GM12878 (cell line): ENCODE data around the gene VDR. TPM values are rescaled to one million over a fixed set of nuclear protein-coding genes. Genes with fewer than 3 reads are reported as not detected.

ENCODE experiments used
- ATAC-seq: fragments of 200-7000 bp; cut with Tn5 transposase; 3 replicates; pipeline ENCODE4 v1.9.1; 2020; ENCODE audit warnings: mild to moderate bottlenecking, moderate library complexity
- BruUV-seq: library from RNA; stranded (reverse); fragments of 400-500 nt; replicated peaks from 2 replicates; lab custom pipeline; 2021; lab: Mats Ljungman, UMichigan
- CTCF ChIA-PET: fragments of 300-600 bp; sonication (Branson Sonifier 250); formaldehyde crosslinking; extraction: SDS; loops from one replicate; lab custom pipeline; 2021; ENCODE audit warnings: inconsistent platforms; lab: Yijun Ruan, JAX
- POLR2A ChIA-PET: fragments of 350-600 bp; formaldehyde crosslinking; extraction: SDS; loops from one replicate; lab custom pipeline; 2021; ENCODE audit warnings: inconsistent platforms; lab: Charles Lee
- RAD21 ChIA-PET: fragments of 300-600 bp; sonication (Branson Sonifier 250); formaldehyde crosslinking; loops from one replicate; lab custom pipeline; 2023; ENCODE audit warnings: antibody characterized with exemption; ENCODE audit not compliant: unreplicated experiment; lab: Charles Lee
- SMC1A ChIA-PET: fragments of 300-600 bp; sonication (Branson Sonifier 250); formaldehyde crosslinking; loops from one replicate; lab custom pipeline; 2023; ENCODE audit not compliant: unreplicated experiment, uncharacterized antibody; lab: Charles Lee
- DNase-seq: peaks from one replicate; pipeline ENCODE4 v3.0.0-alpha.2; 2011; ENCODE audit warnings: low read depth, low spot score
- FAIRE-seq: peaks from 3 replicates; lab custom pipeline; 2011; peaks lifted over from hg19 to GRCh38; lab: Jason Lieb, UNC
- H2AFZ ChIP-seq: 2 replicates; pipeline ENCODE4 v1.6.0; 2011; ENCODE audit warnings: low read depth, low read length, control low read depth; ENCODE audit not compliant: control insufficient read depth
- H3K27ac ChIP-seq: 2 replicates; pipeline ENCODE4 v1.5.1; 2011; ENCODE audit warnings: control low read depth; ENCODE audit not compliant: control insufficient read depth, insufficient read depth
- H3K27me3 ChIP-seq, 2 experiments: replicated peaks in 1 of 2; 2 replicates each; pipeline versions ENCODE4 v1.6.0 to v1.6.1; 2011; ENCODE audit warnings: low read length in 1 of 2; ENCODE audit not compliant: control insufficient read depth in 2 of 2, insufficient read depth in 2 of 2
- H3K36me3 ChIP-seq, 2 experiments: 2 replicates each; pipeline ENCODE4 v1.5.1; 2011; ENCODE audit warnings: low read length in 1 of 2; ENCODE audit not compliant: control insufficient read depth in 2 of 2, insufficient read depth in 2 of 2
- H3K4me1 ChIP-seq: 2 replicates; pipeline ENCODE4 v1.6.1; 2011; ENCODE audit warnings: mild to moderate bottlenecking, low read length, moderate library complexity, mixed read lengths; ENCODE audit not compliant: control insufficient read depth, insufficient read depth
- H3K4me2 ChIP-seq: 2 replicates; pipeline ENCODE4 v1.6.0; 2011; ENCODE audit warnings: control low read depth; ENCODE audit not compliant: control insufficient read depth, insufficient read depth
- H3K4me3 ChIP-seq: fragments of 200-600 bp; sonication (generic); 2 replicates; pipeline ENCODE4 v1.5.1; 2016
- H3K79me2 ChIP-seq: 2 replicates; pipeline ENCODE4 v1.6.0; 2011; ENCODE audit warnings: low read length; ENCODE audit not compliant: control insufficient read depth, insufficient read depth
- H3K9ac ChIP-seq: 2 replicates; pipeline ENCODE4 v1.8.0; 2011; ENCODE audit warnings: low read length, control low read depth, mixed read lengths; ENCODE audit not compliant: control insufficient read depth, insufficient read depth
- H3K9me3 ChIP-seq: replicated peaks from 3 replicates; pipeline ENCODE4 v1.5.1; 2011; ENCODE audit warnings: mild to moderate bottlenecking, low read length; ENCODE audit not compliant: control insufficient read depth, insufficient read depth
- H4K20me1 ChIP-seq: 2 replicates; pipeline ENCODE4 v1.6.0; 2011; ENCODE audit not compliant: control insufficient read depth, insufficient read depth
- ASH2L ChIP-seq: fragments of 300-600, 200-600 bp; sonication (generic); IDR thresholded peaks from 2 replicates; pipeline ENCODE4 v1.6.1; 2017; ENCODE audit warnings: low read depth, mild to moderate bottlenecking, borderline replicate concordance
- ATF3 ChIP-seq: IDR thresholded peaks from 2 replicates; pipeline ENCODE4 v1.6.1; 2011; ENCODE audit warnings: low read depth, mild to moderate bottlenecking, low read length, moderate library complexity, borderline replicate concordance; ENCODE audit errors: extremely low read depth
- CEBPB ChIP-seq, 2 experiments: fragments of 150-350 bp in 1 of 2; IDR thresholded peaks; 2 replicates each; pipeline ENCODE4 v1.6.1; 2012 to 2014; ENCODE audit warnings: low read depth in 2 of 2, low read length in 2 of 2, borderline replicate concordance in 1 of 2, inconsistent platforms in 1 of 2
- FOXK2 ChIP-seq: fragments of 450-650 bp; IDR thresholded peaks from 2 replicates; pipeline ENCODE4 v1.6.1; 2017; ENCODE audit warnings: mild to moderate bottlenecking, moderate library complexity
- GATAD2B ChIP-seq: fragments of 450-650 bp; conservative IDR thresholded peaks from 2 replicates; pipeline ENCODE4 v1.6.1; 2017; ENCODE audit warnings: low read depth, mild to moderate bottlenecking, moderate library complexity
- KDM1A ChIP-seq: fragments of 200-600 bp; sonication (generic); IDR thresholded peaks from 2 replicates; pipeline ENCODE4 v1.6.1; 2016; ENCODE audit warnings: borderline replicate concordance
- LARP7 ChIP-seq: fragments of 450-650 bp; IDR thresholded peaks from 2 replicates; pipeline ENCODE4 v1.6.1; 2017; ENCODE audit warnings: mild to moderate bottlenecking
- MAX ChIP-seq: IDR thresholded peaks from 2 replicates; pipeline ENCODE4 v1.6.1; 2012; ENCODE audit warnings: low read depth, low read length, improper control_type of control experiment
- MEF2A ChIP-seq: IDR thresholded peaks from 2 replicates; pipeline ENCODE4 v1.6.1; 2011; ENCODE audit warnings: low read depth, mild to moderate bottlenecking, low read length, moderate library complexity; ENCODE audit not compliant: insufficient read depth
- MEF2B ChIP-seq: fragments of 450-650 bp; IDR thresholded peaks from 2 replicates; pipeline ENCODE4 v1.6.1; 2018; ENCODE audit warnings: mild to moderate bottlenecking, moderate library complexity; ENCODE audit not compliant: partially characterized antibody, poor library complexity, severe bottlenecking
- MLLT1 ChIP-seq: fragments of 450-650 bp; IDR thresholded peaks from 2 replicates; pipeline ENCODE4 v1.6.1; 2016; ENCODE audit warnings: mild to moderate bottlenecking
- NFIC ChIP-seq: IDR thresholded peaks from 2 replicates; pipeline ENCODE4 v1.6.1; 2012; ENCODE audit warnings: low read depth, mild to moderate bottlenecking, inconsistent platforms, low read length, moderate library complexity
- PML ChIP-seq: IDR thresholded peaks from 2 replicates; pipeline ENCODE4 v1.6.1; 2012; ENCODE audit warnings: low read length, inconsistent platforms
- POLR2AphosphoS5 ChIP-seq: IDR thresholded peaks from 2 replicates; pipeline ENCODE4 v1.6.1; 2011; ENCODE audit warnings: mild to moderate bottlenecking, low read length, inconsistent platforms
- RELA ChIP-seq: fragments of 450-650 bp; IDR thresholded peaks from 2 replicates; pipeline ENCODE4 v1.8.0; 2014; ENCODE audit warnings: borderline replicate concordance; ENCODE audit not compliant: partially characterized antibody
- SKIL ChIP-seq: fragments of 450-650 bp; IDR thresholded peaks from 2 replicates; pipeline ENCODE4 v1.6.1; 2017; ENCODE audit warnings: mild to moderate bottlenecking, low read depth, inconsistent platforms; ENCODE audit not compliant: poor library complexity, severe bottlenecking
- SMAD1 ChIP-seq: fragments of 450-650 bp; IDR thresholded peaks from 2 replicates; pipeline ENCODE4 v1.6.1; 2018; ENCODE audit warnings: mild to moderate bottlenecking, low read depth; ENCODE audit not compliant: partially characterized antibody
- SMC3 ChIP-seq: IDR thresholded peaks from 2 replicates; pipeline ENCODE4 v1.6.1; 2011; ENCODE audit warnings: low read length, improper control_type of control experiment, borderline replicate concordance
- SUZ12 ChIP-seq: fragments of 200-600 bp; sonication (generic); IDR thresholded peaks from one replicate; pipeline ENCODE4 v1.6.1; 2018; ENCODE audit warnings: antibody characterized with exemption, mild to moderate bottlenecking; ENCODE audit not compliant: unreplicated experiment
- ZNF207 ChIP-seq: fragments of 450-650 bp; IDR thresholded peaks from 2 replicates; pipeline ENCODE4 v1.6.1; 2014; ENCODE audit warnings: antibody characterized with exemption, mild to moderate bottlenecking, borderline replicate concordance
- WGBS: methylation state at CpG from one replicate; pipeline ENCODE4 v1.1.6; 2016; ENCODE audit warnings: low lambda C conversion rate; ENCODE audit not compliant: insufficient replicate concordance, insufficient coverage; ENCODE audit errors: missing lambda C conversion rate; 5-methylcytosine and 5-hydroxymethylcytosine counted together
- in situ Hi-C: fragments of 300-500 bp; cut with MboI; formaldehyde crosslinking; loops from 9 replicates; pipeline ENCODE4 v1.14.3; 2018; ENCODE audit warnings: mixed read lengths
- intact Hi-C: fragments of 100-400 bp; cut with micrococcal nuclease; formaldehyde crosslinking; loops from one replicate; pipeline ENCODE4 v1.14.2; 2022; ENCODE audit not compliant: unreplicated experiment
- polyA plus RNA-seq, 11 experiments: library from polyadenylated mRNA; depleted of rRNA in 4 of 11; unstranded in 6 of 11; stranded (reverse) in 5 of 11; fragments of >200 nt; fragmentation: Nextera tagmentation in 4 of 11; fragmentation: Illumina TruSeq in 1 of 11; extraction: Ambion mirVana in 4 of 11; extraction: Trizol in 1 of 11; gene quantifications; 1 replicate in 1 of 11; 2 replicates in 10 of 11; pipeline versions ENCODE4 v1.2.1 to v1.2.3, GENCODE V29; 2011 to 2016; ENCODE audit warnings: inconsistent platforms in 2 of 11, missing spikeins in 2 of 11, low read depth in 1 of 11
- total RNA-seq, 4 experiments: library from RNA; depleted of rRNA in 3 of 4; stranded (reverse); fragments of >200 nt in 3 of 4; fragmentation: Illumina TruSeq in 1 of 4; extraction: Trizol in 1 of 4; gene quantifications; 2 replicates each; pipeline versions ENCODE4 v1.2.1 to v1.2.3, GENCODE V29; 2013 to 2021

The VDR gene
- total and polyA plus RNA-seq, 10 of the 15 experiments (the other 5 are each of a cell fraction or from before 2014, with no cell fraction given): 0.27 to 7.9 (median 3.0) TPM

DNA sequence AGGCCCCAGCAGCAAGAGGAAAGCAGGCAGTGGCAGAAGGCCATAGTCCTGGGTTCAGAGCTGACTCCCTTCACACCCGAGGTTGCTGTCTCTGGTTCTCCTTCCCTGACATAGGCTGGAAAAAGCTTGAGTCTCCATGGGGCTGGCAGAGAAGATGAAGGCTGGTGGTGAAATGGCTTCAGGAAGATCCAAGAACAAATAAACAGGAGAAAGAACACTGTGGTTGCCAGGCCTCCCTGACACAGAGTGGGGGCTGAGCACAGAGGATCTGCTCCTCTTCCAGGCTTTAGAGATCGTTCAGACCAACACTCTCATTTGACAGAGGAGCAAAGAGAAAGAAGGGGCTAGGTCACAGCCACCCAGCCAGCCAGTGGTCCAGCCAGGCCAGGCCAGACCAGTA is 99.4 kb downstream of the VDR start:
- WGBS: 61% methylated on average over 2 of the region's 2 CpGs
- ChIA-PET POLR2A (no interaction called here), RAD21 (interaction anchor here (1.2 kb wide), 1 partner anchor 26 kb away, joined by 4 read pairs; no protein-coding TSS in a partner anchor), CTCF (interaction anchor here (2.0 kb wide), 1 partner anchor 32 kb away, joined by 9 read pairs; no protein-coding TSS in a partner anchor), SMC1A (interaction anchor here (3.1 kb wide), 2 partner anchors 7 to 33 kb away, joined by 13 to 14 read pairs; no protein-coding TSS in a partner anchor)
- Histone ChIP-seq H3K4me3 (no peak overlapping the region), H3K9me3 (no peaks in the 10 kb centered on the region), H2AFZ (no peak overlapping the region), H3K36me3 (no peaks in the 10 kb centered on the region; a peak in 1 of 4 replicates), H3K4me2 (no peak overlapping the region), H3K9ac (no peak overlapping the region), H3K27me3 (no peaks in the 10 kb centered on the region; a peak in 1 of 4 replicates), H3K79me2 (peaks cover 6% of the 10 kb centered on the region), H4K20me1 (no peaks in the 10 kb centered on the region), H3K4me1 (peaks cover 45% of the 10 kb centered on the region), H3K27ac (no peak overlapping the region)
- BruUV-seq: no TSS peak
- TF ChIP-seq MLLT1: no peak
- no peak for TF ChIP-seq NFIC
- no peak for TF ChIP-seq MAX
- TF ChIP-seq SUZ12: no peak
- TF ChIP-seq PML: no peak
- TF ChIP-seq MEF2B: no peak
- TF ChIP-seq RELA: no peak
- no peak for TF ChIP-seq ASH2L
- no peak for TF ChIP-seq SMAD1
- TF ChIP-seq KDM1A: no peak
- no peak for TF ChIP-seq SKIL
- no peak for TF ChIP-seq FOXK2
- no peak for TF ChIP-seq GATAD2B
- no peak for TF ChIP-seq ATF3
- no peak for TF ChIP-seq POLR2AphosphoS5
- no peak for TF ChIP-seq CEBPB (IDR thresholded peaks at IDR 0.05; ENCODE audit: borderline replicate concordance in 1 of 2, low read depth in 2 of 2, low read length in 2 of 2)
- TF ChIP-seq SMC3: no peak
- no peak for TF ChIP-seq ZNF207
- no peak for TF ChIP-seq LARP7
- no peak for TF ChIP-seq MEF2A
- intact Hi-C loops (no loop called here), in situ Hi-C loops (no loop called here)
- DNase-seq: no peak
- ATAC-seq: no peak
- no peak for FAIRE-seq
